Kidney capillary endothelial cell (primary cell): ENCODE measurements around the gene MMEL1.
"Not testable (repeated sequence)": the region's sequence is repeated elsewhere in the genome, so short reads cannot be mapped to it uniquely, and the experiment has no call there.

ENCODE experiments used
- DNase-seq: peaks from one replicate; pipeline ENCODE4 v3.0.0-alpha.2; 2018; ENCODE audit warnings: low spot score

Gene MMEL1

DNA sequence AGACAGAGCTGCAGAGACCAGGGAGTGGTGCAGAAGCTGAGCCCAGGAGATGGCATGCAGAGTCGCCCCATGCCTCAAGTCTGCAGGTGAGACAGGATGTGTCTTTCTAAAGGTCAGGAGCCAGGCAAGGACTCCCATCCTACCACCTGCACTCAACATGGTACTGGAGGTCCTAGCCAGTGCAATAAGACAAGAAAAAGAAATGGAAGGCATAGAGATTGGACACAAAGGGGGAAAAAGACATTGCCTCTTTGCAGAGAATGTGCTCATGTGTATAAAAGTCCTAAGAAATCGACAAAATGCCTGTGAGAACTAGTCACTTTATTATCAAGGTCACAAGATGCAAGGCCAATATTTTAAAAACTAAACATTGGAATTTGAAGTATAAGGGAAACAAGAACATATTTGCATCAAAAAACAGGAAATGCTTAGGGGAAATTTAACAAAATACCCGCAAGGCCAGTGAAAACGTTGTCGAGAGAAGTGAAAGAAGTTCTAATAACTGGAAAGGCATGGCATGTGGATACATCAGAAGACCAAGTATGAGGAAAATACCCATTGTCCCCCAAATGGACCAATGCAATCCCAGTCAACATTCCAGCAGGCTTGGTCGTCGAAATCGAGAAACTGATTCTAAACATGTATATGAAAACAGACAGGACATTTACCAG lies 59.4 kb downstream of the MMEL1 start:
- DNase-seq = no peak

DNA sequence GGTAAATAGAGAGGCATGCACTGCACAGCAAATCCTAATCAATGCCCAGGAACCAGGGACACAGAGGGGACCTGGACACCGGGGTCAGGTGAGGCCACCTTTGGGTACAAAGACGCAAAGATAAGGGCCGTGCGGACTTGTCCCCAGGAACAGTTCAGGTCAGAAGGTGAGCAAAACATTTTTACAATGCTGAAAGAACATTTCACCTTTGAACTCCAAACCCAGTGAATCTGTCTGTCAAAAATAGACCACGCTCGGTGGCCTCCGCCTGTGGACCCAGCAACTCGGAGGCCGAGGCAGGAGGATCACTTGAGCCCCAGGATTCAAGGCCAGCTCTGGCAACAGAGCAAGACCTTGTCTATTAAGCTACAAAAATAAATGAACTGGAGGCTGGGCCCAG lies 61.5 kb downstream of the MMEL1 start:
- DNase-seq = no peak

DNA sequence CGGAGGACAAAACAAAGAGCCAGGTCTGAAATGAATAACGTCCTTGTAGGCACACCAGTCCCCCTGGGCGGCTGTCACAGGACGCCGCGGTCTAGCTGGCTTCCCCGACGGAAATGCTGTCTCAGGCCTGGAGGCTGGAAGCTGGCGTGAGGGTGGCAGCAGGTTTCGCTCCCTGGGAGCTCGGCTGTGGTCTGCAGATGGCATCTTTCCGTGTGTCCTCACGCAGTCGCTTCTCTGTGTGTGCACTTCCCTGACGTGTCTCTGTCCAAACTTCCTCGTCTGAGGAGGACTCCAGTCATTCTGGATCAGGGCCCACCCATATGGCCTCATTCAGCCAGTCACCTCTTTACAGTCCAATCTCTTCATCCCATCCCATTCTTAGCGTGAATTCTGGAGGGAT lies 62.5 kb downstream of the MMEL1 start:
- DNase-seq = no peak

DNA sequence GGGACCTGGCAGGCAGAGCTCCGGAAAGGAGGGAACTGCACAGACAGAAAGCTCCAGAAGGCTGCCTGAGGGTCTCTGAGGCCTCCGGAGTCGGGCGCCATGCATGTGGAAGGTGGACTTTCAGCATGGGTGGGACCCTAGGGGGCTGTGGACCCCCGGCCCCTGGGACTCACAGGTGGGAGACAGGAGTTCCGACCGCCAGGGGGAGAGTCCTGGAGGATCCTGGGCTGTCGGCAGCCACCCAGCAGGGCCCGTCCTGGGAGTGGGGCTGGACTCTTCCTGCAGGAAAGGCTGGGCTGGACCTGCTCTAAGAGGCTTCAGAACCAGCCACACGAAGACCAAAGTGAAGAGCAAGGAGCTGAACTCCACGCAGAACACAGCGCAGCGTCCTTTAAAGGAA lies 63.1 kb downstream of the MMEL1 start:
- not testable (repeated sequence) for DNase-seq

DNA sequence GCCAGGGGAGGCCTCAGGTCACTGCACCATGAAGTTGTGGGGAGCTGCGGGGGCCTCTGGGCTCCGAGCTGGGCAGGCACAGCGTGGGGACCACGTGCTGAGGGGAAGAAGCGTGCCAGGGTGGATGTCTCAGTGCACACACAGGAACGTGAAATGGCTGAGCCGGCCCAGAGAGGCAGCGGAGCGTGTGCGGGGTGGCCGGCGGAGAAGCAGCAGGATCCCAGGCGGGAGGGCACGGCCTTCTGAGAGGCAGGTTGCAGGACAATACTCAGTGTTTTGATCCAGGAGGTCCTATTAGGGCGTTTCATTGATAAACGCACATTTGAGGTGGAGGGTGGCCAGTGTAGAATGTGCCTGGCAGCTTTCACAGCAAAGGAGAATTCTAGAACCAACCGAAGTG lies 63.8 kb downstream of the MMEL1 start:
- no peak for DNase-seq

DNA sequence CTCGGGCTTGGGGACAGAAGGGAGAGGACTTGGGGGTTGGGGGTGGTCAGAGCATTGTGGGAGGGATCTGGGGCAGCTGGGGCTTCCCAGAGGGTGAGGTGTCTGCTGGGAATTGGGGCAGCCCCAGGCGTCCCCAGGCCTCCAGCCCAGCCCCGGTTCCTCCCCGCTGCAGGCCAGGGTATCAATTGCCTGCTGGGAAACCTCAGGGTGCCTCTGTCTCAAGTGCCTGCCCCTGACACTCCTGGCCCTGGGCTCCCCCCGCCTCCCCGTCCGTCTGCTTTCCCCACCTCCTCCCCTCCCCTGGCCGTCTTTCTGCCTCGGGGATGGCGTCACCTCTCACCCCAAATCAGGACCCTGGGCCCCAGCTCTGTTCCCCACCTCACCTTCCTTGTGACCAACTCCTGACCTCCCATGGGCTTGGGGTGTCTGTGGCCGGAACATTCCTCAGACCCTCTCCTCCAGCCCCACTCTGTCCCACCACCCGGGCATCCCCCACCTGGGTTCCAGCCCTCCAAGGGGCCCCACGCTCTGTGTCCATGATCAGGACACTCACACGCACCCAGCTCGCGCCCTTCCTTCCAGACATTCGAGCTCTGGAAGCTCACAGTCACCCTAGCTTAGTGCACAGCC lies 64.5 kb downstream of the MMEL1 start:
- DNase-seq = not testable (repeated sequence)

DNA sequence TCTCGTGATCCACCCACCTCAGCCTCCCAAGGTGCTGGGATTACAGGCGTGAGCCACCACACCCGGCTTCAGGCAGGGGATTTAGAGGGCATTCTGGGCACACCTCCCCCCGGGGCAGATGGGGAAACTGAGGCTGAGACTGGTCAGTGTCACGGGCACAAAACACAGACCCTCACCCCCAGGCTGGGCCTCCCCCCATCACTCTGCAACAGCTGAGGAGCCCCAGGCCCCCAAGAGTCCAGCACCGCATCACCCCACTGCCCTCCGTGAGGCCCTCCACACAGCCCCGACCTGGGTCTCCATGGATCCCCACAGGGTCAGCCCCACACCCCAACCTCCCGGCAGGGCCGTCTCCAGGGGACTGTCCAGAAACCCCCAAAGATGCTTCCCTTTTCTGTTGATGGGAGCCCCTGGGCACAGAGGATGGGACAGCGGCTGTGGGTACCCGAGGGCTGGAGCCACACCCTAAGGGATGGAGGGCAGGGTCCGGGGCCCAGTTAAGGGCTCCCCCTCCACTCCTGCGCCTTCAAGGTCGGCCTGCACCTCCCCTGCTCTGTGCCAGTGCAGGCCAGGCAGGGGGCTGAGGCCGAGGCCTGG lies 65.6 kb downstream of the MMEL1 start:
- DNase-seq = no peak

DNA sequence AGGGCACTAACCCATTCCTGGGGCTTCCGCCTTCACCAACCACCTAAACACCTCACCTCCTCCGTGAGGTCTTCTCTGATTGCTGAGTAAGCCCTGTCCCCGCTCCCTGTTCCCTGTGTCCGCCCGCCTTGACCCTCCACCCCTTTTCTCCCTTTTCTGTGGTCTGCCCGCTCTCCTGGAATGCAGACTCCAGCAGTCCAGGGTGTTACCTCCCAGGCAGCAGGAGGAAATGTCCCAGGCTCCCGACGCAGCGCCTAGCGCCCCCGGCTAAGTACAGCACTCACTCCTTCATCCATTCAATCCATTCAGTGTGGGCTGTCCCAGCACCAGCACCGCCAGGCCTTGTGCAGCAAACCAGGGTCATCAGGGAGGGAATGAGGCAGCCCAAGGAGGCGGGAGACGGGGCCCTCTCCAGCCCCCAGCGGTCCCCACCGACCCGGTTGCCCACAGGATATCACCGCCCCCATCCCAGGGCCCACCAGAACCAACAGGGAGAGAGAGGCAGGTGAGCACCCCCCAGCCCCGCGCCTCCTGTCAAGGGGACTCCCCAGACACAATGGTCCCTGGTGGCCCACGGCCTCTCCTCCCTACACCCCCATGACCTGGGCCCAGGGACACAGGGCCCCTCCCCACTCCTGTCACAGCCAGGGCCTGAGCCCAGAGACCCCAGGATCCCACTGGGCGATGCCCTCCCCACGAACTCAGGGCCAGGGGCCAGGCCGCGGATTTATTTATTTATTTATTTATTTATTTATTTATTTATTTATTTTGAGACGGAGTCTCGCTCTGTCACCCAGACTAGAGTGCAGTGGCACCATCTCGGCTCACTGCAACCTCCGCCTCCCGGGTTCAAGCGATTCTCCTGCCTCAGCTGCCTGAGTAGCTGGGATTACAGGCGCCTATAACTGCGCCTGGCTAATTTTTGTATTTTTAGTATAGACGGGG lies 66.4 kb downstream of the MMEL1 start:
- DNase-seq = no peak

DNA sequence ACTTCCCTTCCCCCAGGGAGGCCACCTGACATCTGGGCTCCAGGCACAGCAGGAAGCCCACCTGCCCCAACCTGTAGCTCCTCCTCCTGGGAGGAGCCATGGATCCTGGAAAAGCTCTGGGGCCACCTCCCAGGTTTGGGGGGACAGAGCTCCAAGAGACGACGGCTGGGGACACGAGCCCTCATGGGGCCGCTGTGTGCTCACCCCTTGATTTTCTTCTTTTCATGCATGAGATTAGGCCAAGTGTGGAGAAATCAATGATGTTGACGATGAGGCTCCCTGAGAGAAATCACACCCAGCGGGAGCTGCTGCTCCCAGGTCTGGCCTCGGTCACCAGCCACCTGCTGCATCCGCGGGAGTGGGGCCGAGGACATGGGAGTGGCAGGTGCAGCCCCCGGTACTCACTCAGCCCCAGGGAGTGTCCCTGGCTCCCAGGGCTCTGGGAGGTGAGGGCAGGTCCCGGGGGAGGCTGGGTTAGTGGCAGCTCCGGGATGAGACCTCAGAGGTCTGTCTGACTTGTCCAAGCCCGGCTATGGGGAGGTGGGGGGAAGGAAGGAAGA lies 67.9 kb downstream of the MMEL1 start:
- no peak for DNase-seq

DNA sequence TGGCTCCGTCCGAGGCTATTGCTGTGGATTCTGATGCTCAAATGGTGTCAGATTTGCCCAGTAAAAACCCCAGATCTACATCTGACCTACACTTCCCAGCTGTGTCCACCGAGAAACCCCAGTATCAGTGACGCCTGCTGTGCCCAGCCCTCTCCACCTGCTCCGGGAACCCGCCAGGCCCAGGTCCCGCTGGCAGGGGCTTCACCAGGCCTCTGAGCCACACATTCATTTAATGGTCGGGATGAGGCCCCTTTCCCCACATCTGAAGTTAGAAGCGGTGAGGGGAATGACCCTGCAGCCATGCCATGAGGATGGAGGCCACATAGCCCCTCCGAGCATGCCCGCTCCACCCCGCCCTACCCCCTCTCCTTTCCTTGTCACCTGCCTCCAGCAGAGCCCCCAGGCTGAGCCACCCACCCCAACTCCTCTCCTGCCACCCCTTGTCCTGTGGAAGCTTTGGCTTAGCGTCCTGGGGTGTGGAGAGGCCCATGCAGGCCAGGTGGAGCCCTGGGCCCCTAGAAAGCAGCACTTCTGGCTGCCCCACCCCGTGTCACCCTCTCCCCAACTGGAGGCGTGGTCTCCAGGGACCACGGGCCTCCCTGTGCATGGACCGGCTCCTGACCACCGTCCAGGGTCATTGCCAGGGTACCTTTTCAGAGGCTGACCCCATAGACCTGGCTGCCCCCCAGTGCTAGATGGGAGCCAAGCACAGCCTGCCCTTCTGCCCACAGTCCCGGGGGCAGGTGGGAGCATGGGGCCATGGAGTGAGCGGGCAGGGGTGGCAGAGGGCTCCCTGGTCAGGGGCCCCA lies 68.6 kb downstream of the MMEL1 start:
- no peak for DNase-seq

DNA sequence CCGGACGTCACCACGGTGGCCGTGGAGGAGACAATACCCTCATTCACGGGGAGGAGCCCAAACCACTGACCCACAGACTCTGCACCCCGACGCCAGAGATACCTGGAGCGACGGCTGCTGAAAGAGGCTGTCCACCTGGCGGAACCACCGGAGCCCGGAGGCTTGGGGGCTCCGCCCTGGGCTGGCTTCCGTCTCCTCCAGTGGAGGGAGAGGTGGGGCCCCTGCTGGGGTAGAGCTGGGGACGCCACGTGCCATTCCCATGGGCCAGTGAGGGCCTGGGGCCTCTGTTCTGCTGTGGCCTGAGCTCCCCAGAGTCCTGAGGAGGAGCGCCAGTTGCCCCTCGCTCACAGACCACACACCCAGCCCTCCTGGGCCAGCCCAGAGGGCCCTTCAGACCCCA lies 69.6 kb downstream of the MMEL1 start:
- no peak for DNase-seq

DNA sequence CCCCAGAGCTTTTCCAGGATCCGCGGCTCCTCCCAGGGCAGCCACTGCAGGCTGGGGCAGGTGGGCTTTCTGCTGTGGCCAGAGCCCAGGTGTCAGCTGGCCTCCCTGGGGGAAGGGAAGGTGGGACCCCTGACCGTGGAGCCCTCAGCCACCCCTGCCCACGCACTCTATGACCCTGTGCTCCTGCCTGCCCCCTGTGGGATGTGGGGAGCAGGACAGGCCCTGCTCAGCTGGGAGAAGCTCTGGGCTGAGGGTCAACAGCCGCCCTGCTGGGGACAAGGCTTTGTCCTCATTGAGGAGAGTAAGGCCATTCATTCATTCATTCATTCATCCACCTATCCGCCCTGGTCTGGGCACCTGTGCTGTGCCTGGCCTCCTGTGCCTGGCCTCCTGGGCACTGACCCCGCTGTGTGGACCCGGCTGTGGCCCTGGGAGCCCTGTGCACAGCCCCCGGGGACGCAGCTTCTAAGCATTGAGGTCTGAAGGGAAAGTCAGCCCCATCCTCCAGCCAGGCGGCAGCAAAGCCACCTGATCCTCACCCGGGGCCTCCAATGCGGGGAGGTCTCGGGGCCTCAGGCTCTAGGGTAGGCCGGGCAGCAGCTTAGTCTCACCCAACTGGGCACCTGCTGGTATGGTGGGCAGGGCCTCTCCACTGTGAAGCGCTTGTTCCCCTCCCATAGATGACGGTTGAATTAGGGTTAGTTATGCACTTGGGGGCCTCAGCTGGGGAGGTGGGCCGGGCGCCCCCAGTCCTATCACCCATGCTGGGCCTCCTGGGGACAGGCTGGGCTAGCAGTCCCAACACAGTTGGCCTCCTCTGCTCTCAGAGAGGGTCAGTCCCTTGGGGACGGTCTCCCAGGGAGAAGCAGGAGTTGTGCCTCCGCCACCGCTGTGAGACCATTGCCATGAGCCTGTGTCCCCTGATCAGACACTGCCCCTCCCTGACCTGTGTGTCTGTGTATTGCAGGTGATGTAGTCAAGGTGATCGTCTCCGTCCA lies 70.6 kb downstream of the MMEL1 start:
- no peak for DNase-seq

DNA sequence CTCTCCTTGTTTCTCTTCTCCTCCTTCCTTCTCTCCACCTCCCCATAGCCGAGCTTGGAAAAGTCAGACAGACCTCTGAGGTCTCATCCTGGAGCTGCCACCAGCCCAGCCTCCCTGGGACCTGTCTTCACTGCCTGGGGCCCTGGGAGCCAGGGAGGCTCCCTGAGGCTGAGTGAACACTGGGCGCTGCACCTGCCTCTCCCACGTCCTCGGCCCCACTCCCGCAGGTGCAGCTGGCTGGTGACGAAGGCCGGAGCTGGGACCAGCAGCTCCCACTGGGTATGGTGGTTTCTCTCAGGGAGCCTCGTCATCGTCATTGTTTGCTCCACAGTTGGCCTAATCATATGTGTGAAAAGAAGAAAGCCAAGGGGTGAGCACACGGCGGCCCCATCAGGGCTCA lies 71.4 kb downstream of the MMEL1 start:
- DNase-seq = no peak

DNA sequence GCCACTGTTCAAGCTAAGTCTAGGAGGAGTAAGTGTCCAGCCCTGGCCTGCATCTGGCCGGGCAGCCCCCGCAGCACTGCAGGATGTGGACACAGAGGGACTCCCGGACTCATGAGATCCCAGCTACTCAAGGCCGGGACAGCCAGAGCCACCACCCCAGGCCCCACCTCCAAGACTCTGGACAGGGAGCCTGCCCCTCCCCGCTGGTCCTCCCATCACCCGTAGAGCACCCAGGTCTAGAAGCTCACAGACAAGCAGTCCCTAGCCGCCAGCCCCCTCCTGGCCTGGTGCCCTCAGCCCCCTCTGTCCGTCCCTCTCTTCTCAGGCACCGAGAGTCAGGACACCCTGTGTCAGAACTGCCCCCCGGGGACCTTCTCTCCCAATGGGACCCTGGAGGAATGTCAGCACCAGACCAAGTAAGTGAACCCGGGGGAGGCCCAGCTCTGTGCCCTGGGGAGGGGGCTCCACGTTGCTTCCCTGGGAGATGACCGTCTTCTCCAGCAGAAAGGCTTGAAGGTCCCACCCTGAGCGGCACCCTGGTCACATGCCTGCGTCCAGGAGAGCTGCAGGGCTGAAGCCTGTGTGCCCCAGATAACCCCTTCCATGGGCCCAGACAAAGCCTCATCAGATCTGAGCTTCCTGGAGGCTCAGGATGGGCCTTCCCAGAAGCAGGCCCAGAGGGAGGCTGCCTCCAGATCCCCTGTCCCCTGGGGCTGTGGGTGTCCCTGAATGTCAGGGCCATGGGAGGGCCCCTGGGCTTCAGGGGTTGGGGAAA lies 72.3 kb downstream of the MMEL1 start:
- no peak for DNase-seq

DNA sequence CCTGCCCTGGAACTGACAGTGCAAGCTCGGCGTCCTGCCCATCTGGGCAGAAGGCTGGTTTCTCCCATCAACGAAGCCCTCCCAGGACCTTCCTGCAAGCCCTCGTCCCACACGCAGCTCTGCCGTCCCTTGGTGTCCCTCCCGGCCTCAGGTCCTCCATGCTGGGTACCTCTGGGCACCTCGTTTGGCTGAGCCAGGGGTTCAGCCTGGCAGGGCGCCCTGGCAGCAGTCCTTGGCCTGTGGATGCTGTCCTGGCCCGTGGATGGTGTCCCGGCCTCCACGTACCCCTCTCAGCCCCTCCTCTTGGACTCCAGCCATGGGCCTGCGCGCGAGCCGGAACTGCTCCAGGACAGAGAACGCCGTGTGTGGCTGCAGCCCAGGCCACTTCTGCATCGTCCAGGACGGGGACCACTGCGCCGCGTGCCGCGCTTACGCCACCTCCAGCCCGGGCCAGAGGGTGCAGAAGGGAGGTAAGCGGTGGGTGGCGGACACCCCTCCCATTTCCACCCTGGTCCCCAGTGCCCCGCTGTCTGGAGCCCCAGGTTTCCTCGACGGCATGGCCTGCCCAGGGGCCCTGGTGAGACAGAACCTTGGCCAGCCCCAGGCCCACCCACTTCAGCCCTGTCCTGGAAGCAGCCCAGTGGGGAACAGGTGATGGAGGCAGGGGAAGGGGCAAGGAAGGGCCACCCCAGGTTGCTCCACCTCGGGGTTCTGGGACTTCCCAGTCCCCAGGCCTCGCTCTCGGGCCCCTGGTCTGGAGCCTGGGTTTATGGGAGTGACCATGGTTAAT lies 73.1 kb downstream of the MMEL1 start:
- no peak for DNase-seq

DNA sequence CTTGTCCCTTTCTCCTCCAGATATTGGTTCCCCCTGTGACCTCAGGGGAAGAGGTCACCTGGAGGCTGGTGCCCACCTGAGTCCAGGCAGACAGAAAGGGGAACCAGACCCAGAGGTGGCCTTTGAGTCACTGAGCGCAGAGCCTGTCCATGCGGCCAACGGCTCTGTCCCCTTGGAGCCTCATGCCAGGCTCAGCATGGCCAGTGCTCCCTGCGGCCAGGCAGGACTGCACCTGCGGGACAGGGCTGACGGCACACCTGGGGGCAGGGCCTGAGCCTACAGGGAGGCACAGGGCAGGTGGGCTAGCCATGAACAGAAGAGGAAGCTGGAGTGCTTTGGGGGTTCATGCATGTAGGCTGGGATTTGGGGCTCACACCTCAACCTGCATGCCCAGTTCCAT lies 74.0 kb downstream of the MMEL1 start:
- DNase-seq = no peak

DNA sequence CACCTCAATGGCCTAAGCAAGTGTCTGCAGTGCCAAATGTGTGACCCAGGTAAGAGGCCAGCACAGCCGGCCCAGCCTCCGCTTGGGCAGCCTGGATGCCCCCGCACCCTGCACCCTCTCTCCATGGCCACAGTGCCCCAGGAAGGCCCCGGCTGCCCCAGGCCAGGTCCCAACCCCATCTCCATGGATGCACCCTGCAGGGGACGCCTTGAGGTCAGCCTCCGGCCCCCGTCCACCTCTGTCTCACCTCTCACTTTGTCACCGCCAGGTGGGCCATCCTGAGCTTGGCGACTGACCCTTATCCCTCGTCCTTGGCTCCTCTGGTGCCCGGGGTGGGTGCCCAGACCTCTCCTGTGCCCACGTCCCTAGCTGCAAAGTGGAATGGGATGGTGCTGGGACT lies 74.4 kb downstream of the MMEL1 start:
- DNase-seq = no peak
